Heart left ventricle (tissue), 13 donors: ENCODE data around the gene DIDO1.

Experiments
- CTCF ChIP-seq, 12 donors: fragments of 200-600 bp; sonication (generic) in 4 of 12; IDR thresholded peaks; one replicate each; pipeline versions ENCODE4 v1.5.0 to v1.8.0; 2018 to 2022; ENCODE audit warnings: antibody characterized with exemption in 12 of 12, mild to moderate bottlenecking in 5 of 12
- POLR2A ChIP-seq, 2 donors: fragments of 450-650 bp; IDR thresholded peaks; one replicate each; pipeline ENCODE4 v1.6.1; 2017; ENCODE audit warnings: antibody characterized with exemption in 2 of 2, mild to moderate bottlenecking in 2 of 2, moderate library complexity in 2 of 2
- donor health status: ischemic (EF 13 %, LVEDD 7.1; RV severe dilation, severe dysfunction).
- donor health status: DM: no; HTN: yes; CAD: no.
- donor health status: DM: no; HTN: no; CAD: no.
- donor health status: ischemic (EF 25% LVEDD 6.9; RV normal size, moderate dysfunction).
- donor health status: ischemic (EF 25% LVEDD 5.7; RV mildly dilated, moderate dysfunction).
- donor health status: ischemic (EF 35%, LVEDD 5.7; RV mildly dilated, moderate dysfunction).
- donor health status: nonischemic (EF 11% LVEDD 7.7; RV severe dilation, severe dysfunction).
- donor health status: DM: yes; HTN: yes; CAD: no.
- donor health status: PGD.
- donor health status: ischemic (EF 29% LVEDD 5.4; RV normal size, mild dysfunction).
- donor health status: nonischemic (EF 23%, LVEDD 6.1; RV moderate dilation, normal function).

- TF ChIP-seq POLR2A (IDR thresholded peaks at IDR 0.05) (no peak), CTCF (IDR thresholded peaks at IDR 0.05) (no peak)
Observed at GRCh38 chr20:62961310-62961783, 35.0 kb upstream of the DIDO1 start.
